ENCODE results near the gene ESF1.
"Not testable (repeated sequence)": the region's sequence is repeated elsewhere in the genome, so short reads cannot be mapped to it uniquely, and the experiment has no call there.

Gene ESF1

GRCh38 chr20:13770141-13770540 lies 14.6 kb downstream of the ESF1 start:
- in situ Hi-C loops (cut with HindIII; ENCODE audit: low sequenced_read_pairs): no loop called here
- TF ChIP-seq CTCF (IDR thresholded peaks at IDR 0.05; ENCODE audit: low read depth, low read length, missing control alignments): no peak
- no peak for DNase-seq (ENCODE audit: low read depth)
- no peak overlapping the region for H3K4me3 ChIP-seq (ENCODE audit: low read depth, low read length)

- H3K4me3 ChIP-seq (ENCODE audit: low read depth, low read length): no peak overlapping the region
- in situ Hi-C loops (cut with HindIII; ENCODE audit: low sequenced_read_pairs): no loop called here
- DNase-seq (ENCODE audit: low read depth): no peak
- no peak for TF ChIP-seq CTCF (IDR thresholded peaks at IDR 0.05; ENCODE audit: low read depth, low read length, missing control alignments)
These were observed 18.8 kb downstream of the ESF1 start for GRCh38 chr20:13765868-13766416.

GRCh38 chr20:13765299-13765698 lies 19.4 kb downstream of the ESF1 start:
- in situ Hi-C loops (cut with HindIII; ENCODE audit: low sequenced_read_pairs): no loop called here
- DNase-seq (ENCODE audit: low read depth): no peak
- no peak for TF ChIP-seq CTCF (IDR thresholded peaks at IDR 0.05; ENCODE audit: low read depth, low read length, missing control alignments)
- no peak overlapping the region for H3K4me3 ChIP-seq (ENCODE audit: low read depth, low read length)

- DNase-seq (ENCODE audit: low read depth); H3K4me3 ChIP-seq (ENCODE audit: low read depth, low read length); in situ Hi-C loops (cut with HindIII; ENCODE audit: low sequenced_read_pairs): not testable (repeated sequence)
These were observed 24.2 kb downstream of the ESF1 start for GRCh38 chr20:13760451-13760946.

GRCh38 chr20:13758884-13759283 lies 25.8 kb downstream of the ESF1 start:
- TF ChIP-seq CTCF (IDR thresholded peaks at IDR 0.05; ENCODE audit: low read depth, low read length, missing control alignments): no peak
- H3K4me3 ChIP-seq (ENCODE audit: low read depth, low read length): no peak overlapping the region
- DNase-seq (ENCODE audit: low read depth): no peak
- in situ Hi-C loops (cut with HindIII; ENCODE audit: low sequenced_read_pairs): no loop called here

GRCh38 chr20:13756551-13756950 lies 28.2 kb downstream of the ESF1 start:
- no peak for DNase-seq (ENCODE audit: low read depth)
- TF ChIP-seq CTCF (IDR thresholded peaks at IDR 0.05; ENCODE audit: low read depth, low read length, missing control alignments): no peak
- H3K4me3 ChIP-seq (ENCODE audit: low read depth, low read length): no peak overlapping the region
- in situ Hi-C loops (cut with HindIII; ENCODE audit: low sequenced_read_pairs): no loop called here

GRCh38 chr20:13755809-13756208 lies 28.9 kb downstream of the ESF1 start:
- no peak overlapping the region for H3K4me3 ChIP-seq (ENCODE audit: low read depth, low read length)
- no peak for DNase-seq (ENCODE audit: low read depth)
- in situ Hi-C loops (cut with HindIII; ENCODE audit: low sequenced_read_pairs): no loop called here

More at GRCh38 chr20:13755809-13756208, 28.9 kb downstream of the ESF1 start:
- TF ChIP-seq CTCF (IDR thresholded peaks at IDR 0.05; ENCODE audit: low read depth, low read length, missing control alignments): no peak
